ENCODE results near the gene ARL6IP5. TPM values are rescaled to one million over a fixed set of nuclear protein-coding genes. Genes with fewer than 3 reads are reported as not detected.

The ARL6IP5 gene
- total and polyA plus RNA-seq, 7 experiments from 2014 or later: 75.8 to 457 (median 124) TPM

DNA sequence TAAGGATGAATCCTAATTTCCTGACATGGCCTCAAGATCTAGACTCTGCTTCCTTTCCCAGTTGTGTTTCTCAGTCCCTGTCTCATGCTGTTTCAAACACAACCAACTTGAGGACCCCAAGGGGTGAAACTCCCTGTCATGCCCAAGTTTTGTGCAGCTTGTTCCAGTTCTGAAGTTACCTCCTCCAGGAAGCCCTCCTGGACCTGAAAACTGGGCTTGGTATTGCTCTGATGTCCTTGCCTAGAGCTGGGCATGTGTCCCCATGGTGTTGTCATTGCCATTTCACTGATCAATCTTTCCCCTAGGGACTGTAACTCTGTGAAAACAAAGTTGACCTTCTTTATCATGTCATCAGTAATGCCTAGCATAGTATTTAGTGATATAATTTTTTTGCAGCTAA lies 43.8 kb downstream of the ARL6IP5 start:
- H3K27ac ChIP-seq (ENCODE audit: low read depth, low read length): no peak overlapping the region
- no peaks in the 10 kb centered on the region for H3K36me3 ChIP-seq (ENCODE audit: control insufficient read depth in 2 of 3, insufficient read depth in 3 of 3, low read length in 3 of 3)
- peaks cover 0 to 23% (median 3%) of the 10 kb centered on the region in 5 donors for H3K27me3 Mint-ChIP-seq
- H3K27me3 ChIP-seq (ENCODE audit: control insufficient read depth in 2 of 2, insufficient read depth in 2 of 2, low read length in 2 of 2): no peaks in the 10 kb centered on the region
- ChIA-PET POLR2A (no interaction called here), CTCF (no interaction called here)
- no peak overlapping the region for H3K4me3 ChIP-seq (ENCODE audit: low read length)
- no peaks in the 10 kb centered on the region for H3K4me1 ChIP-seq (ENCODE audit: control insufficient read depth in 2 of 2, insufficient read depth in 2 of 2, low read length in 2 of 2)
- no peaks in the 10 kb centered on the region for H3K4me1 Mint-ChIP-seq
- peaks cover 0 to 4% (median 0%) of the 10 kb centered on the region in 11 donors for H3K9me3 Mint-ChIP-seq
- no peak overlapping the region for H3K27ac Mint-ChIP-seq
- no peaks in the 10 kb centered on the region for H3K9me3 ChIP-seq (ENCODE audit: control insufficient read depth in 2 of 3, low read length in 3 of 3)
- ATAC-seq: no peak
- no peak overlapping the region for H3K4me3 Mint-ChIP-seq
- DNase-seq: no peak
- peaks cover 0 to 4% (median 0%) of the 10 kb centered on the region in 5 donors for H3K36me3 Mint-ChIP-seq
- intact Hi-C loops (cut with micrococcal nuclease): no loop called here

DNA sequence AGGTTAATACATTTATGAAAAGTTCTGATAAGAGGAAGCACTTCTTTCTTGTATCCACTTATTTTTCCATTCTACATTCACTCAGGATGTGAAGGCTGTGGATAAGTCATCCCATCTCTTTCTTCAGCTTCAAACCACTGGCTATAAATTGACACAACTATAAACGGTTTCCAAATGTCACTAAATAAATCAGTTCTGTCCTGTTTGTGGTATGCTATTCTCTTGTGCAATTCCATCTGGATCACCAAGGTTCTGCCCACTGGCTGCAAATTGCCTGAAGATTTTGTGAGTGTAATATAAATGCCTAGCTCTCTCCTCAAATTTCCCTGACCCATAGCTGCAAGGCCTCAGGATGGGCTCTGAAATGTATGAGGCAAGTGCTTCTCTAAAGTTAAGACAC lies 44.8 kb downstream of the ARL6IP5 start:
- H3K27ac Mint-ChIP-seq: no peak overlapping the region
- ATAC-seq (no peak), DNase-seq (no peak)

DNA sequence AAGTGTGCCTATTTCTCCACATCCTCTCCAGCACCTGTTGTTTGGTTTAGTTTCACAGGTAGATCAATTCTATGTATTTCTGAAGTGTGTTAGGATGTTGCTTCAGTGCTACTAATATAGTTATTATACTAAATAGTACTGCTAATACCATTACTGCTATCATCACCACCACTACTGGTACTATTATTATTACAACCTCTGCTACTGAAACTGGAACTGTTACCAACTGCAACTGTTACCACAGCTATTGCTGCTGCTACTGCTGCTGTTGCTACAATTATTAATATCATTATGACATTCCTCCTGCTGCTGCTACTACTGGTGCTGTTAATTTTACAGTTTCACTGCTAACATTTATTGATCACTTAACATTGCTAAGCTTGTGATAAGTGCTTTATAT lies 46.0 kb downstream of the ARL6IP5 start:
- no peak overlapping the region for H3K27ac Mint-ChIP-seq
- DNase-seq: no peak
- no peak for ATAC-seq
- intact Hi-C loops (cut with micrococcal nuclease): no loop called here
- H3K36me3 Mint-ChIP-seq: peaks cover 0 to 4% (median 0%) of the 10 kb centered on the region in 5 donors
- no peaks in the 10 kb centered on the region for H3K4me1 Mint-ChIP-seq
- no peaks in the 10 kb centered on the region for H3K9me3 ChIP-seq (ENCODE audit: control insufficient read depth in 2 of 3, low read length in 3 of 3)
- no peaks in the 10 kb centered on the region for H3K4me1 ChIP-seq (ENCODE audit: control insufficient read depth in 2 of 2, insufficient read depth in 2 of 2, low read length in 2 of 2)
- H3K27me3 Mint-ChIP-seq: peaks cover 0 to 21% (median 5%) of the 10 kb centered on the region in 5 donors
- POLR2A ChIA-PET: interaction anchor here (0.7 kb wide), 2 partner anchors 10 to 19 kb away, joined by 3 to 4 read pairs; no protein-coding TSS in a partner anchor
- H3K27ac ChIP-seq (ENCODE audit: low read depth, low read length): no peak overlapping the region
- no peak overlapping the region for H3K4me3 Mint-ChIP-seq
- no peak overlapping the region for H3K4me3 ChIP-seq (ENCODE audit: low read length)
- H3K9me3 Mint-ChIP-seq: peaks cover 0 to 4% (median 0%) of the 10 kb centered on the region in 11 donors
- H3K36me3 ChIP-seq (ENCODE audit: control insufficient read depth in 2 of 3, insufficient read depth in 3 of 3, low read length in 3 of 3): no peaks in the 10 kb centered on the region
- CTCF ChIA-PET: no interaction called here
- no peaks in the 10 kb centered on the region for H3K27me3 ChIP-seq (ENCODE audit: control insufficient read depth in 2 of 2, insufficient read depth in 2 of 2, low read length in 2 of 2)

More for the DNA sequence above, 44.8 kb downstream of the ARL6IP5 start:
- H3K27ac ChIP-seq (ENCODE audit: low read depth, low read length): no peak overlapping the region
- no peaks in the 10 kb centered on the region for H3K27me3 ChIP-seq (ENCODE audit: control insufficient read depth in 2 of 2, insufficient read depth in 2 of 2, low read length in 2 of 2)
- H3K4me3 ChIP-seq (ENCODE audit: low read length): no peak overlapping the region
- Mint-ChIP-seq H3K4me3 (no peak overlapping the region), H3K9me3 (peaks cover 0 to 4% (median 0%) of the 10 kb centered on the region in 11 donors), H3K36me3 (peaks cover 0 to 4% (median 0%) of the 10 kb centered on the region in 5 donors), H3K4me1 (no peaks in the 10 kb centered on the region), H3K27me3 (peaks cover 0 to 23% (median 3%) of the 10 kb centered on the region in 5 donors)
- no peaks in the 10 kb centered on the region for H3K36me3 ChIP-seq (ENCODE audit: control insufficient read depth in 2 of 3, insufficient read depth in 3 of 3, low read length in 3 of 3)
- H3K9me3 ChIP-seq (ENCODE audit: control insufficient read depth in 2 of 3, low read length in 3 of 3): no peaks in the 10 kb centered on the region
- ChIA-PET POLR2A (no interaction called here), CTCF (interaction anchor here (0.7 kb wide), 1 partner anchor 15 kb away, joined by 3 read pairs; no protein-coding TSS in a partner anchor)
- intact Hi-C loops (cut with micrococcal nuclease): no loop called here
- no peaks in the 10 kb centered on the region for H3K4me1 ChIP-seq (ENCODE audit: control insufficient read depth in 2 of 2, insufficient read depth in 2 of 2, low read length in 2 of 2)

DNA sequence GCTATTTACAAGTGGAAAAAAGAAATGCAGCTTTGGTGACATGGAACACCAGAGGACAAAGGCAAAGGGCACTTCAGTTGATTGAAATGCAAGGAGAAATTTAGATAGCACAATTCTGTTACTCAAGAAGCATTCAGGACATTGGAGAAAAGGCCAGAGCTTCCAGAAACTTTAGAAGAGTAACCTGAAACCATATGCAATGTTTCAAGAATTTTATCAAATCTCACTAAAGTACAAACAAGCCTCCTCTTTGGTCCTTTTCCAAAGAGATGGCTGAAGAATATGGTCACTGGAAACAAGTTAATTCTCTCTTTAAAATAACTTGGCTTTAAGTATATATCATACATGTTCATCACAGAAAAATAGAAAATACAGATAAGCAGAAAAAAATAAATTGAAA lies 52.3 kb downstream of the ARL6IP5 start:
- Histone ChIP-seq H3K27me3 (ENCODE audit: control insufficient read depth in 2 of 2, insufficient read depth in 2 of 2, low read length in 2 of 2) (no peaks in the 10 kb centered on the region), H3K36me3 (ENCODE audit: control insufficient read depth in 2 of 3, insufficient read depth in 3 of 3, low read length in 3 of 3) (no peaks in the 10 kb centered on the region), H3K9me3 (ENCODE audit: control insufficient read depth in 2 of 3, low read length in 3 of 3) (no peaks in the 10 kb centered on the region), H3K27ac (ENCODE audit: low read depth, low read length) (no peak overlapping the region), H3K4me1 (ENCODE audit: control insufficient read depth in 2 of 2, insufficient read depth in 2 of 2, low read length in 2 of 2) (no peaks in the 10 kb centered on the region), H3K4me3 (ENCODE audit: low read length) (no peak overlapping the region)
- CTCF ChIA-PET: no interaction called here
- DNase-seq (no peak), ATAC-seq (no peak)
- Mint-ChIP-seq H3K27me3 (peaks cover 3 to 43% (median 11%) of the 10 kb centered on the region in 5 donors), H3K36me3 (peaks cover 0 to 4% (median 0%) of the 10 kb centered on the region in 5 donors), H3K4me3 (no peak overlapping the region), H3K4me1 (no peaks in the 10 kb centered on the region), H3K9me3 (peaks cover 0 to 4% (median 0%) of the 10 kb centered on the region in 11 donors), H3K27ac (no peak overlapping the region)
- intact Hi-C loops (cut with micrococcal nuclease): no loop called here
- POLR2A ChIA-PET: no interaction called here

DNA sequence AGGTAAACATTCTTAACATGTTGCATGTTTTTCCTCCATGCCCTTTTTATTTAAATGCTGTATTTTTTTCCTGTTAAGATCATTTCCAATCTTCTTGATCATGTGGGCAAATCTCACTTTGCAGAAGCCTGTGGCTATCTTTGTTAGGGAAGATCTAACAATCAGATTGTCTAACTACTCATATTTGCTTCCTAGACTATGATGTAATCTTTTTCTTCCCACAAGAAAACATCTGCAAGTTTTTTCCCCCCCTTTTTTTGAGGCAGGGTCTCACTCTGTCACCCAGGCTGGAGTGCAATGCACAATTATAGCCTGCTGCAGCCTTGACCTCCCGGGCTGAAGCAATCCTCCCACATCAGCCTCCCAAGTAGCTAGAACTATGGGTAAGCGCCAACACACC lies 52.7 kb downstream of the ARL6IP5 start:
- DNase-seq (no peak), ATAC-seq (no peak)
- Mint-ChIP-seq H3K9me3 (peaks cover 0 to 4% (median 0%) of the 10 kb centered on the region in 11 donors), H3K4me3 (no peak overlapping the region), H3K27me3 (peaks cover 3 to 44% (median 11%) of the 10 kb centered on the region in 5 donors), H3K27ac (no peak overlapping the region), H3K36me3 (peaks cover 0 to 4% (median 0%) of the 10 kb centered on the region in 5 donors), H3K4me1 (no peaks in the 10 kb centered on the region)
- Histone ChIP-seq H3K4me3 (ENCODE audit: low read length) (no peak overlapping the region), H3K4me1 (ENCODE audit: control insufficient read depth in 2 of 2, insufficient read depth in 2 of 2, low read length in 2 of 2) (no peaks in the 10 kb centered on the region), H3K27ac (ENCODE audit: low read depth, low read length) (no peak overlapping the region), H3K9me3 (ENCODE audit: control insufficient read depth in 2 of 3, low read length in 3 of 3) (no peaks in the 10 kb centered on the region), H3K27me3 (ENCODE audit: control insufficient read depth in 2 of 2, insufficient read depth in 2 of 2, low read length in 2 of 2) (no peaks in the 10 kb centered on the region), H3K36me3 (ENCODE audit: control insufficient read depth in 2 of 3, insufficient read depth in 3 of 3, low read length in 3 of 3) (no peaks in the 10 kb centered on the region)
- intact Hi-C loops (cut with micrococcal nuclease): no loop called here
- ChIA-PET CTCF (no interaction called here), POLR2A (no interaction called here)

DNA sequence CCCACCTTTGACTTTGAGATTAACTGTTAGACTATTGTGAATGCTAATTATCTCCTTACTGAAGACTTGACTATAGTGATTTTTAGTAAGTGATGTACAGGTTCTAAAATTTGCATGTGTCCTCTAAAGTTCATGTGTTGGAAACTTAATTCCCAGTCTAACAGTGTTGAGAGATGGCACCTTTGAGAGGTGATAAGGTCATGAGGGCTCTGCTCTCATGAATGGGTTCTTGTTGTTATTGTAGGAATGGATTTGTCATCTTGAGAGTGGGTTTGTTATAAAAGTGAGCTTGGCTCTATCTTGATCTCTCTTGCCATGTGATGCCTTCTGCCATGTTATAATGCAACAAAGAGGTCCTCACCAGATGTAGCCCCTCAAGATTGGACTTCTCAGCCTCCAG lies 56.6 kb downstream of the ARL6IP5 start:
- H3K4me1 ChIP-seq (ENCODE audit: control insufficient read depth in 2 of 2, insufficient read depth in 2 of 2, low read length in 2 of 2): no peaks in the 10 kb centered on the region
- Mint-ChIP-seq H3K27me3 (peaks cover 3 to 41% (median 11%) of the 10 kb centered on the region in 5 donors), H3K27ac (no peak overlapping the region), H3K4me1 (no peaks in the 10 kb centered on the region), H3K36me3 (no peaks in the 10 kb centered on the region), H3K4me3 (no peak overlapping the region), H3K9me3 (no peaks in the 10 kb centered on the region)
- no peak overlapping the region for H3K27ac ChIP-seq (ENCODE audit: low read depth, low read length)
- DNase-seq (no peak), ATAC-seq (no peak)
- no peaks in the 10 kb centered on the region for H3K27me3 ChIP-seq (ENCODE audit: control insufficient read depth in 2 of 2, insufficient read depth in 2 of 2, low read length in 2 of 2)
- no peak overlapping the region for H3K4me3 ChIP-seq (ENCODE audit: low read length)
- ChIA-PET POLR2A (no interaction called here), CTCF (no interaction called here)
- intact Hi-C loops (cut with micrococcal nuclease): no loop called here
- no peaks in the 10 kb centered on the region for H3K9me3 ChIP-seq (ENCODE audit: control insufficient read depth in 2 of 3, low read length in 3 of 3)
- H3K36me3 ChIP-seq (ENCODE audit: control insufficient read depth in 2 of 3, insufficient read depth in 3 of 3, low read length in 3 of 3): no peaks in the 10 kb centered on the region

DNA sequence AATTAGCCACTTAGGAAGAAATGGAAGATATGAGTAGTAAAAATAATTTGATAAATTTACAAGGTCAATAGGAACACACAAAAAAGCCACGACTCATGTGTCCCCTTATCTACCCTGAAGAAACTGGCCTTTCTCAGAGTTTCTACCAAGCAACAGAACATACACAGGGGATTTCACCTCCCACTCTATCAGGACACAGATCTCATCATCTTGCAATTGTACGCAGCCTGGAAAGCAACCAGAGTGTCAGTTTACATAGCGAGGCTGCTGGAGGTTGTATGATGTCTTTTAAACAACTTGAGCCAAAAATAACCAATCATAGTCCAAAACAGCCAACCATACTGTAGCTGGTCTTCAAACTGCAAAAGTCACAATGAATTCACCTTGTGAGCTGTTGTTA lies 57.4 kb downstream of the ARL6IP5 start:
- DNase-seq (no peak), ATAC-seq (no peak)
- Histone ChIP-seq H3K4me3 (ENCODE audit: low read length) (no peak overlapping the region), H3K27ac (ENCODE audit: low read depth, low read length) (no peak overlapping the region), H3K36me3 (ENCODE audit: control insufficient read depth in 2 of 3, insufficient read depth in 3 of 3, low read length in 3 of 3) (no peaks in the 10 kb centered on the region), H3K9me3 (ENCODE audit: control insufficient read depth in 2 of 3, low read length in 3 of 3) (no peaks in the 10 kb centered on the region), H3K27me3 (ENCODE audit: control insufficient read depth in 2 of 2, insufficient read depth in 2 of 2, low read length in 2 of 2) (no peaks in the 10 kb centered on the region), H3K4me1 (ENCODE audit: control insufficient read depth in 2 of 2, insufficient read depth in 2 of 2, low read length in 2 of 2) (no peaks in the 10 kb centered on the region)
- no peak overlapping the region for H3K4me3 Mint-ChIP-seq
- H3K27ac Mint-ChIP-seq: no peak overlapping the region
- H3K36me3 Mint-ChIP-seq: no peaks in the 10 kb centered on the region
- H3K9me3 Mint-ChIP-seq: no peaks in the 10 kb centered on the region
- ChIA-PET POLR2A (no interaction called here), CTCF (interaction anchor here (0.9 kb wide), 1 partner anchor 19 kb away, joined by 3 read pairs; no protein-coding TSS in a partner anchor)
- peaks cover 3 to 35% (median 11%) of the 10 kb centered on the region in 5 donors for H3K27me3 Mint-ChIP-seq
- no peaks in the 10 kb centered on the region for H3K4me1 Mint-ChIP-seq
- intact Hi-C loops (cut with micrococcal nuclease): no loop called here

Data from naive thymus-derived CD4-positive, alpha-beta T cell (primary cell).